Erythroblast (primary cell): Measurements from ENCODE around the gene TRAPPC6A.

Experiments
- GATA1 ChIP-seq: IDR thresholded peaks from 2 replicates; pipeline ENCODE4 v1.6.1; 2011; ENCODE audit warnings: low read depth, mild to moderate bottlenecking, control low read depth, low read length, moderate library complexity
- POLR2A ChIP-seq: IDR thresholded peaks from 2 replicates; pipeline ENCODE4 v1.6.1; 2011; ENCODE audit warnings: mild to moderate bottlenecking, low read length

DNA sequence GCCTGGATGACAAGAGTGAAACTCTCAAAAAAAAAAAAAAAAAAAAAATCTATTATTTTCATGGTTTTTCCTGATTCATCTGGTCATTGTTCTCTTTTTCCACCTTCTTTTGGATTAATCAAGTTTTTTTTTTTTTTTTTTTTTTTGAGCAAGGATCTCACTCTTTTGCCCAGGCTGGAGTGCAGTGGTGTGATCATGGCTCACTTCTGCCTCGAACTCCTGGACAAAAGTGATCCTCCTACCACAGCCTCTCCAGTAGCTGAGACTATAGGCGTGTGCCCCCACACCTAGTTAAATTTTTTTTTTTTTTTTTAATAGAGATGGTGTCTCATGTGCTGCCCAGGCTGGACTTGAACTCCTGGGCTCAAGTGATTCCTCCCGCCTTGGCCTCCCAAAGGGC lies 28.3 kb upstream of the TRAPPC6A start:
- TF ChIP-seq POLR2A (no peak), GATA1 (no peak)
